ENCODE data around the gene HEATR5A. TPM values are rescaled to one million over a fixed set of nuclear protein-coding genes. Genes with fewer than 3 reads are reported as not detected.

Gene HEATR5A
- total and polyA plus RNA-seq, 2 of the 13 experiments (the other 11 are each of a cell fraction or from before 2014, with no cell fraction given), result 36.4 to 105 TPM

GRCh38 chr14:31456841-31457664 is 36.7 kb upstream of the HEATR5A start, which contains the start of gene DTD2 (continued):
- TF ChIP-seq ZNF883 (CRISPR knock-in tag; IDR thresholded peaks at IDR 0.05; ENCODE audit: not compliant biosample characterization) (peak; percentile 100), KDM6A (CRISPR knock-in tag; IDR thresholded peaks at IDR 0.05; ENCODE audit: low read depth) (peak; percentile 73; the same call in 1 of the 2 replicates), ZNF556 (CRISPR knock-in tag; IDR thresholded peaks at IDR 0.05; ENCODE audit: borderline replicate concordance) (peak; percentile 100), ZNF441 (CRISPR knock-in tag; IDR thresholded peaks at IDR 0.05; ENCODE audit: borderline replicate concordance) (peak; percentile 93), GMEB1 (CRISPR knock-in tag; IDR thresholded peaks at IDR 0.05; ENCODE audit: borderline replicate concordance) (peak; percentile 94), ZNF343 (CRISPR knock-in tag; IDR thresholded peaks at IDR 0.05) (peak; percentile 99), ZBTB37 (CRISPR knock-in tag; IDR thresholded peaks at IDR 0.05) (peak; percentile 84; the same call in 1 of the 2 replicates), HMG20A (CRISPR knock-in tag; IDR thresholded peaks at IDR 0.05; ENCODE audit: borderline replicate concordance) (no peak; the same call in none of the 2 replicates), ZHX1 (CRISPR knock-in tag; IDR thresholded peaks at IDR 0.05; ENCODE audit: low read depth) (peak; percentile 98), ZFP37 (CRISPR knock-in tag; IDR thresholded peaks at IDR 0.05; ENCODE audit: borderline replicate concordance) (peak; percentile 99), CAMTA2 (CRISPR knock-in tag; IDR thresholded peaks at IDR 0.05; ENCODE audit: borderline replicate concordance) (peak; percentile 100), ZNF776 (CRISPR knock-in tag; IDR thresholded peaks at IDR 0.05) (peak; percentile 99), IKZF5 (CRISPR knock-in tag; IDR thresholded peaks at IDR 0.05) (peak; percentile 99), GATAD1 (CRISPR knock-in tag; IDR thresholded peaks at IDR 0.05) (peak; percentile 89; the same call in 1 of the 2 replicates), GATAD2A (CRISPR knock-in tag; IDR thresholded peaks at IDR 0.05) (peak; percentile 89), ISX (CRISPR knock-in tag; conservative IDR thresholded peaks at IDR 0.05) (peak; percentile 95)
